ENCODE measurements around the gene PRR16.

PRR16 gene

GRCh38 chr5:120461251-120461650 is 2.8 kb upstream of the PRR16 start:
- no peak overlapping the region for H3K4me3 ChIP-seq (ENCODE audit: low read depth, low read length)
- in situ Hi-C loops (cut with HindIII; ENCODE audit: low sequenced_read_pairs), result no loop called here
- TF ChIP-seq, protein P1, sequence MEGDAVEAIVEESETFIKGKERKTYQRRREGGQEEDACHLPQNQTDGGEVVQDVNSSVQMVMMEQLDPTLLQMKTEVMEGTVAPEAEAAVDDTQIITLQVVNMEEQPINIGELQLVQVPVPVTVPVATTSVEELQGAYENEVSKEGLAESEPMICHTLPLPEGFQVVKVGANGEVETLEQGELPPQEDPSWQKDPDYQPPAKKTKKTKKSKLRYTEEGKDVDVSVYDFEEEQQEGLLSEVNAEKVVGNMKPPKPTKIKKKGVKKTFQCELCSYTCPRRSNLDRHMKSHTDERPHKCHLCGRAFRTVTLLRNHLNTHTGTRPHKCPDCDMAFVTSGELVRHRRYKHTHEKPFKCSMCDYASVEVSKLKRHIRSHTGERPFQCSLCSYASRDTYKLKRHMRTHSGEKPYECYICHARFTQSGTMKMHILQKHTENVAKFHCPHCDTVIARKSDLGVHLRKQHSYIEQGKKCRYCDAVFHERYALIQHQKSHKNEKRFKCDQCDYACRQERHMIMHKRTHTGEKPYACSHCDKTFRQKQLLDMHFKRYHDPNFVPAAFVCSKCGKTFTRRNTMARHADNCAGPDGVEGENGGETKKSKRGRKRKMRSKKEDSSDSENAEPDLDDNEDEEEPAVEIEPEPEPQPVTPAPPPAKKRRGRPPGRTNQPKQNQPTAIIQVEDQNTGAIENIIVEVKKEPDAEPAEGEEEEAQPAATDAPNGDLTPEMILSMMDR (IDR thresholded peaks at IDR 0.05; ENCODE audit: low read depth, low read length), result no peak
- DNase-seq (ENCODE audit: low read depth, low spot score), result no peak

GRCh38 chr5:120463006-120463680 is 957 bp upstream of the PRR16 start:
- in situ Hi-C loops (cut with HindIII; ENCODE audit: low sequenced_read_pairs), result no loop called here
- DNase-seq (ENCODE audit: low read depth, low spot score), result no peak
- no peak overlapping the region for H3K4me3 ChIP-seq (ENCODE audit: low read depth, low read length)
- TF ChIP-seq, protein P1 (IDR thresholded peaks at IDR 0.05; ENCODE audit: low read depth, low read length), result no peak

- peak; percentile 63 for DNase-seq (ENCODE audit: low read depth, low spot score)
These were observed 731 bp downstream of the PRR16 start for GRCh38 chr5:120464627-120465435.

GRCh38 chr5:120465436-120465961 is 1.4 kb downstream of the PRR16 start:
- H3K4me3 ChIP-seq (ENCODE audit: low read depth, low read length), result peak overlapping the region; percentile 70
- DNase-seq (ENCODE audit: low read depth, low spot score), result peak; percentile 61
- in situ Hi-C loops (cut with HindIII; ENCODE audit: low sequenced_read_pairs), result no loop called here
- TF ChIP-seq, protein P1 (IDR thresholded peaks at IDR 0.05; ENCODE audit: low read depth, low read length), result no peak

More at GRCh38 chr5:120464627-120465435, 731 bp downstream of the PRR16 start:
- in situ Hi-C loops (cut with HindIII; ENCODE audit: low sequenced_read_pairs), result no loop called here
- peak overlapping the region; percentile 70 for H3K4me3 ChIP-seq (ENCODE audit: low read depth, low read length)
- TF ChIP-seq, protein P1 (IDR thresholded peaks at IDR 0.05; ENCODE audit: low read depth, low read length), result no peak

GRCh38 chr5:120466341-120467006 is 2.4 kb downstream of the PRR16 start:
- H3K4me3 ChIP-seq (ENCODE audit: low read depth, low read length), result peak overlapping the region; percentile 70
- in situ Hi-C loops (cut with HindIII; ENCODE audit: low sequenced_read_pairs), result no loop called here
- DNase-seq (ENCODE audit: low read depth, low spot score), result no peak
- TF ChIP-seq, protein P1 (IDR thresholded peaks at IDR 0.05; ENCODE audit: low read depth, low read length), result no peak

DNA sequence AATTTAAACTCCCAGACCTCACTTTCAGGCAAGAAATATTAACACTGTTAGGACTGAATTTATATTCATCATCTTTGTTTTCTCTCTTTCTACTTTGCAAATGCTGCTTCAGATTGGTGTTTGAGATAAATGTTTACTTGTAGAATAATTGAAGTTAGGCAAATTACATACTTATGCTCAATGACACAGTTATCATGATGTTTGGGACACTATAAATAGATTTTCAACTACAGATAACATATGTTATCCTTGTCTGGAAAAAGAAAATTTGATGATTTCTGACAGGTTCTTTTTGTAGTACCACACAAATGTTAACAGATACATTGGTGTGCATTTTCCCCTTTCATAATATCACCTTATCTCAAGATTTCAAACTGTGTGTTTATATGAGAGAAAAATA is 7.9 kb downstream of the PRR16 start:
- in situ Hi-C loops (cut with HindIII; ENCODE audit: low sequenced_read_pairs), result no loop called here
- TF ChIP-seq, protein P1 (IDR thresholded peaks at IDR 0.05; ENCODE audit: low read depth, low read length), result no peak
- DNase-seq (ENCODE audit: low read depth, low spot score), result no peak
- H3K4me3 ChIP-seq (ENCODE audit: low read depth, low read length), result no peak overlapping the region
